ENCODE data around the gene OTOGL.

Gene OTOGL

DNA sequence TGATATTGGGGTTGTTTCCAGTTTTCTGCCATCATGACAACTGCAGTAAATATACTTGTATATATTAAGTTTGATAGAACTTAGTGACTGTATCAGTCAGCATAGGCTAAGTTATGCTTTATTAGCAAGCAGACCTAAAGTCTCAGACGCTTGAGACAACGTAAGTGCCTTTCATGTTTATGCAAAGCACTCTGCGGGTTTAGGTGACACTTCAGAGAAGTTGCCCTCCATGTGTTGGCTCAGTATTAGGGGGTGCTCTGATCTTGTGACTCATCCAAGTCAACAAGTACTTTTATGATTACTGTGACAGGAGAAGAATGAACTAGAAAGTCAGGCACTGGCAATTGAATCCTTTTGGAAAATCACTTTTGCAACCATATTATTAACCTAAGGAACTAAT, 13.3 kb upstream of the OTOGL start:
- TF ChIP-seq, protein P1, sequence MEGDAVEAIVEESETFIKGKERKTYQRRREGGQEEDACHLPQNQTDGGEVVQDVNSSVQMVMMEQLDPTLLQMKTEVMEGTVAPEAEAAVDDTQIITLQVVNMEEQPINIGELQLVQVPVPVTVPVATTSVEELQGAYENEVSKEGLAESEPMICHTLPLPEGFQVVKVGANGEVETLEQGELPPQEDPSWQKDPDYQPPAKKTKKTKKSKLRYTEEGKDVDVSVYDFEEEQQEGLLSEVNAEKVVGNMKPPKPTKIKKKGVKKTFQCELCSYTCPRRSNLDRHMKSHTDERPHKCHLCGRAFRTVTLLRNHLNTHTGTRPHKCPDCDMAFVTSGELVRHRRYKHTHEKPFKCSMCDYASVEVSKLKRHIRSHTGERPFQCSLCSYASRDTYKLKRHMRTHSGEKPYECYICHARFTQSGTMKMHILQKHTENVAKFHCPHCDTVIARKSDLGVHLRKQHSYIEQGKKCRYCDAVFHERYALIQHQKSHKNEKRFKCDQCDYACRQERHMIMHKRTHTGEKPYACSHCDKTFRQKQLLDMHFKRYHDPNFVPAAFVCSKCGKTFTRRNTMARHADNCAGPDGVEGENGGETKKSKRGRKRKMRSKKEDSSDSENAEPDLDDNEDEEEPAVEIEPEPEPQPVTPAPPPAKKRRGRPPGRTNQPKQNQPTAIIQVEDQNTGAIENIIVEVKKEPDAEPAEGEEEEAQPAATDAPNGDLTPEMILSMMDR (IDR thresholded peaks at IDR 0.05; ENCODE audit: control extremely low read depth, extremely low read depth, low read depth, missing control alignments), result no peak
- DNase-seq (ENCODE audit: extremely low spot score), result no peak
- CTCF ChIA-PET, result no interaction called here
- POLR2A ChIA-PET, result no interaction called here

DNA sequence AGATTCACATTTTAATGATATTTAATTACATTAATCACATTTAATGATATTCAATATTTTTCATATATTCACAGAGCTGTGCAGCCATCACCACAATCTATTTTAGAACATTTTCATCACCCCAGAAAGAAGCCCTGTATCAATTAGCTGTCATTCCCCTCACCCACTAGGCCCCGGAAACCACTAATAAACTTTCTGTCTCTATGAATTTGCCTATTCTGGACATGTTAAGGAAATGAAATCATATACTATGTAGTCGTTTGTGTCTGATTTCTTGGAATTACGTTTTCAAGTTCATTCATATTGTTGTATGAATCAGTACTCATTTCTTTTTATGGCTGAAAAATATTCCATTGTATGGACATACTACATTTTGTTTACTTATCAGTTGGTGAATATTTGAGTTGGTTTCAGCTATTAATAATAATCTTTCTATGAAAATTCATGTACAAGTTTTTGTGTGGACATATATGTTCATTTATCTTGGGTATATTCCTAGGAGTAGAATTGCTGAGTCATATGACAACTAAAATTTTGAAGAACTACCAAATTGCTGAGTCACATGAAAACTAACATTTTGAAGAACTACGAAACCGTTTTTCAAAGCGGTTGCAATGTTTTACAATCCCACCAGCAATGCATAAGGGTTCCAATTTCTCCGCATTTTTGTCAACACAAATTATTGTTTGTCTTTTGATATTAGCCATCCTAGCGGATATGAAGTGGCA, 11.7 kb upstream of the OTOGL start:
- ChIA-PET POLR2A (no interaction called here), CTCF (no interaction called here)
- no peak for DNase-seq (ENCODE audit: extremely low spot score)
- TF ChIP-seq, protein P1 (IDR thresholded peaks at IDR 0.05; ENCODE audit: control extremely low read depth, extremely low read depth, low read depth, missing control alignments), result no peak

DNA sequence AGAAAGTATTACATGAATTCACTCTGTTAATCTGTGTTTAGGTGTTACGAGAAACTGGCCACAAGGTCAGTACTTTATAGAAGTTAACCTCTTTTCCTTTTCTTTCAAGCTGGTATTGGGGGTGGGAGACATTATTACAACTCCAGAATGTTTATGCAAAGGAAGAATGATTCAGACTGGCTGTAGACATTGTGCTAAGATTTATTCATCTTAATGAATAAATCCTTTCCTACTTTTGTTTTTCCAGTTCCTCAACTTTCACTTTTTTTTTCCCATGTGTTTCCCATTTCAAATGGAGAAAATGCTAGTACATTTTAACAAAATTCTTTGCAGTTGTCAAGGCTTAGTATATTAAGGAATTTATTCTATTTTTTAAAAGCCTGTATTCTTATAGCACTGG, 1.3 kb downstream of the OTOGL start:
- TF ChIP-seq, protein P1 (IDR thresholded peaks at IDR 0.05; ENCODE audit: control extremely low read depth, extremely low read depth, low read depth, missing control alignments), result no peak
- ChIA-PET POLR2A (no interaction called here), CTCF (no interaction called here)
- DNase-seq (ENCODE audit: extremely low spot score), result no peak

DNA sequence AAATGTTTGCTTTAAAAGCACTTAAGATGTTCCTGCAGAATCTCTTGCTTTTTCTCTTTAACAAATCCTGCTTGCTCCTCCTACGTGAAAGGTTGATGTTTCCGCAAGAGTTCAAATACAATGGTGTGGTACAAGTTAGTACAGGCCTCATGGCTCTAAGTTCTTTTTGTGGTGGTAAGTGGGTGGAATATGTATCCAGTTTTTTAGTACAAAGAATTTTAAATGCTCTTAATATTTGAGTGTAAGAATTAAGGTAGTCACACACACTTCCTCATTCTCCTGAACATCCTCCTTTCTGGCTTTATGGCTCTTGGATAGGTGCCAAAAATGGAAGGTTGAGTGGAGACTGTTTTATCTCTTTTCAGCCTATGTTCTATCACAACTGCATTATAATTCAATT, 1.8 kb downstream of the OTOGL start:
- POLR2A ChIA-PET, result no interaction called here
- CTCF ChIA-PET, result interaction anchor here (1.9 kb wide), 1 partner anchor 8 kb away, joined by 4 read pairs; no protein-coding TSS in a partner anchor
- TF ChIP-seq, protein P1 (IDR thresholded peaks at IDR 0.05; ENCODE audit: control extremely low read depth, extremely low read depth, low read depth, missing control alignments), result no peak
- no peak for DNase-seq (ENCODE audit: extremely low spot score)

DNA sequence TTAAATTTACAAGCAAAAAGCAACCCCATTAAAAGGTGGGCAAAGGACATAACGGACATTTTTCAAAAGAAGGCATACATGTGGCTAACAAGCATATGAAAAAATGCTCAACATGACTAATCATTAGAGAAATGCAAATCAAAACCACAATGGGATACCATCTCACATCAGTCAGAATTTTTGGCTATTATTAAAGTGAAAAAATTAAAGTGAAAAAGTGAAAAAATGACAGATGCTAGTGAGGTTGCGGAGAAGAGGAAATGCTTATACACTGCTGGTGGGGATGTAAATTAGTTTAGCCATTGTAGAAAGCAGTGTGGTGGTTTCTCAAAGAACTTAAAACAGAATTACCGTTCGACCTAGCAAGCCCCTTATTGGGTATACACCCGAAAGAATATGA, 7.9 kb downstream of the OTOGL start:
- POLR2A ChIA-PET, result no interaction called here
- no peak for DNase-seq (ENCODE audit: extremely low spot score)
- CTCF ChIA-PET, result no interaction called here
- TF ChIP-seq, protein P1 (IDR thresholded peaks at IDR 0.05; ENCODE audit: control extremely low read depth, extremely low read depth, low read depth, missing control alignments), result no peak

DNA sequence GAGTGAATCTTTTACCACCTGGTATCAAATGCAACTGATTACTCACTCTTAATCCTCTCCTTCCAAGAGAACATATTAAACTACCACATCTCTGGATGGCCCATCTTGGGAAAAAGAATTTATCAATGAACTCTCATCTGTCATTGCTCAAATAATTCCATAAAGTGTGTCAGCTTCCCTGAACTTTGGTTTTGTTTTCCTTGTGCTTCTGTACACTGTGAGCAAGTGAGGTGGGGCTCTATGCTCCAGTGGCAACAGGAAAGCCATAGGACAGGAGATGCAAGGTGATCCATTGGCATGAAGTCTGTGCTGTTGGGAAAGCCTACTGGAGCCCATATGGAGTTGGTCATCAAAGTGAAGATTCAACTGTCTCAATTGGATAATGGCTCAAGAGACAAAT, 17.4 kb downstream of the OTOGL start:
- CTCF ChIA-PET, result no interaction called here

More for the DNA sequence above, 17.4 kb downstream of the OTOGL start:
- no peak for DNase-seq (ENCODE audit: extremely low spot score)
- POLR2A ChIA-PET, result no interaction called here
- TF ChIP-seq, protein P1 (IDR thresholded peaks at IDR 0.05; ENCODE audit: control extremely low read depth, extremely low read depth, low read depth, missing control alignments), result no peak
